ENCODE data around the gene SMIM27. TPM values are rescaled to one million over a fixed set of nuclear protein-coding genes. Genes with fewer than 3 reads are reported as not detected.
A peak's percentile ranks its signal among the peaks of the same experiment; 100 is the strongest.

SMIM27 gene
- total RNA-seq, 1 donor from 2014 or later = 15.9 TPM

- no peak for TF ChIP-seq CTCF (IDR thresholded peaks at IDR 0.05)
- DNase-seq = no peak
- CTCF ChIA-PET = interaction anchor here (1.1 to 12.2 kb wide), 15 partner anchors 8 to 646 kb away, joined by 3 to 440 read pairs (median 5); partner anchors contain the start of gene ACO1
- no peak overlapping the region for H3K27ac Mint-ChIP-seq
- no peak for ATAC-seq (ENCODE audit: low read depth)
- no peak overlapping the region for H3K4me3 Mint-ChIP-seq
- peaks cover 24% of the 10 kb centered on the region for H3K27me3 Mint-ChIP-seq
- H3K9me3 Mint-ChIP-seq = no peaks in the 10 kb centered on the region
- POLR2A ChIA-PET = interaction anchor here (1.5 kb wide), 1 partner anchor 202 kb away, joined by 3 read pairs; no protein-coding TSS in a partner anchor
- no peaks in the 10 kb centered on the region for H3K4me1 Mint-ChIP-seq
- intact Hi-C loops (cut with micrococcal nuclease) = loop anchor here (1.0 kb wide), 1 partner anchor 388 kb away; no protein-coding TSS in a partner anchor
- no peaks in the 10 kb centered on the region for H3K36me3 Mint-ChIP-seq (ENCODE audit: low read depth)
Measured at GRCh38 chr9:32580631-32581300, 28.6 kb downstream of the SMIM27 start.

- ATAC-seq (ENCODE audit: low read depth) (peak; percentile 47), DNase-seq (no peak)
- H3K4me3 Mint-ChIP-seq = no peak overlapping the region
- no peaks in the 10 kb centered on the region for H3K36me3 Mint-ChIP-seq (ENCODE audit: low read depth)
- CTCF ChIA-PET = interaction anchor here (1.1 to 12.2 kb wide), 11 partner anchors 7 to 645 kb away, joined by 3 to 440 read pairs (median 4); partner anchors contain the start of gene ACO1
- H3K27ac Mint-ChIP-seq = no peak overlapping the region
- peaks cover 27% of the 10 kb centered on the region for H3K27me3 Mint-ChIP-seq
- POLR2A ChIA-PET = no interaction called here
- H3K9me3 Mint-ChIP-seq = no peaks in the 10 kb centered on the region
- TF ChIP-seq CTCF (IDR thresholded peaks at IDR 0.05) = no peak
- no peaks in the 10 kb centered on the region for H3K4me1 Mint-ChIP-seq
- intact Hi-C loops (cut with micrococcal nuclease) = loop anchor here (1.0 kb wide), 1 partner anchor 387 kb away; no protein-coding TSS in a partner anchor
Measured at GRCh38 chr9:32581512-32582143, 29.5 kb downstream of the SMIM27 start.

GRCh38 chr9:32584784-32585183 lies 32.7 kb downstream of the SMIM27 start:
- Mint-ChIP-seq H3K4me1 (no peaks in the 10 kb centered on the region), H3K36me3 (ENCODE audit: low read depth) (no peaks in the 10 kb centered on the region), H3K4me3 (no peak overlapping the region), H3K9me3 (no peaks in the 10 kb centered on the region), H3K27me3 (peaks cover 21% of the 10 kb centered on the region), H3K27ac (no peak overlapping the region)
- CTCF ChIA-PET = interaction anchor here (3.6 kb wide), 1 partner anchor 206 kb away, joined by 27 read pairs; no protein-coding TSS in a partner anchor
- no peak for DNase-seq
- ATAC-seq (ENCODE audit: low read depth) = no peak
- no peak for TF ChIP-seq CTCF (IDR thresholded peaks at IDR 0.05)
- POLR2A ChIA-PET = no interaction called here
- intact Hi-C loops (cut with micrococcal nuclease) = no loop called here

GRCh38 chr9:32587901-32588300 lies 35.8 kb downstream of the SMIM27 start:
- H3K4me3 Mint-ChIP-seq = no peak overlapping the region
- TF ChIP-seq CTCF (IDR thresholded peaks at IDR 0.05) = no peak
- DNase-seq (no peak), ATAC-seq (ENCODE audit: low read depth) (no peak)
- no peak overlapping the region for H3K27ac Mint-ChIP-seq
- intact Hi-C loops (cut with micrococcal nuclease) = no loop called here
- CTCF ChIA-PET = interaction anchor here (0.6 to 4.4 kb wide), 5 partner anchors 8 to 554 kb away, joined by 5 to 33 read pairs (median 15); no protein-coding TSS in a partner anchor
- no peaks in the 10 kb centered on the region for H3K36me3 Mint-ChIP-seq (ENCODE audit: low read depth)
- peaks cover 23% of the 10 kb centered on the region for H3K27me3 Mint-ChIP-seq
- H3K4me1 Mint-ChIP-seq = no peaks in the 10 kb centered on the region
- POLR2A ChIA-PET = no interaction called here
- H3K9me3 Mint-ChIP-seq = no peaks in the 10 kb centered on the region

Measured in activated B cell treated with CpG ODN at 0.5 μM for 24 hours (primary cell).